ENCODE results near the gene SETD4.
"Not testable (repeated sequence)": the region's sequence is repeated elsewhere in the genome, so short reads cannot be mapped to it uniquely, and the experiment has no call there.

Gene SETD4, protein sequence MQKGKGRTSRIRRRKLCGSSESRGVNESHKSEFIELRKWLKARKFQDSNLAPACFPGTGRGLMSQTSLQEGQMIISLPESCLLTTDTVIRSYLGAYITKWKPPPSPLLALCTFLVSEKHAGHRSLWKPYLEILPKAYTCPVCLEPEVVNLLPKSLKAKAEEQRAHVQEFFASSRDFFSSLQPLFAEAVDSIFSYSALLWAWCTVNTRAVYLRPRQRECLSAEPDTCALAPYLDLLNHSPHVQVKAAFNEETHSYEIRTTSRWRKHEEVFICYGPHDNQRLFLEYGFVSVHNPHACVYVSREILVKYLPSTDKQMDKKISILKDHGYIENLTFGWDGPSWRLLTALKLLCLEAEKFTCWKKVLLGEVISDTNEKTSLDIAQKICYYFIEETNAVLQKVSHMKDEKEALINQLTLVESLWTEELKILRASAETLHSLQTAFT

GRCh38 chr21:36060159-36060921 is at the start of gene SETD4:
Gene SETD4 (minus strand): TSS chr21:36060526. CDS start chr21:36058888, 1,638 bp downstream.
- DNase-seq: peak; percentile 88 to 97 (median 94)

- DNase-seq: no peak
Observed at GRCh38 chr21:36109868-36110267, 49.5 kb upstream of the SETD4 start.

- DNase-seq: no peak
Observed at GRCh38 chr21:36105327-36105842, 45.1 kb upstream of the SETD4 start.

DNA sequence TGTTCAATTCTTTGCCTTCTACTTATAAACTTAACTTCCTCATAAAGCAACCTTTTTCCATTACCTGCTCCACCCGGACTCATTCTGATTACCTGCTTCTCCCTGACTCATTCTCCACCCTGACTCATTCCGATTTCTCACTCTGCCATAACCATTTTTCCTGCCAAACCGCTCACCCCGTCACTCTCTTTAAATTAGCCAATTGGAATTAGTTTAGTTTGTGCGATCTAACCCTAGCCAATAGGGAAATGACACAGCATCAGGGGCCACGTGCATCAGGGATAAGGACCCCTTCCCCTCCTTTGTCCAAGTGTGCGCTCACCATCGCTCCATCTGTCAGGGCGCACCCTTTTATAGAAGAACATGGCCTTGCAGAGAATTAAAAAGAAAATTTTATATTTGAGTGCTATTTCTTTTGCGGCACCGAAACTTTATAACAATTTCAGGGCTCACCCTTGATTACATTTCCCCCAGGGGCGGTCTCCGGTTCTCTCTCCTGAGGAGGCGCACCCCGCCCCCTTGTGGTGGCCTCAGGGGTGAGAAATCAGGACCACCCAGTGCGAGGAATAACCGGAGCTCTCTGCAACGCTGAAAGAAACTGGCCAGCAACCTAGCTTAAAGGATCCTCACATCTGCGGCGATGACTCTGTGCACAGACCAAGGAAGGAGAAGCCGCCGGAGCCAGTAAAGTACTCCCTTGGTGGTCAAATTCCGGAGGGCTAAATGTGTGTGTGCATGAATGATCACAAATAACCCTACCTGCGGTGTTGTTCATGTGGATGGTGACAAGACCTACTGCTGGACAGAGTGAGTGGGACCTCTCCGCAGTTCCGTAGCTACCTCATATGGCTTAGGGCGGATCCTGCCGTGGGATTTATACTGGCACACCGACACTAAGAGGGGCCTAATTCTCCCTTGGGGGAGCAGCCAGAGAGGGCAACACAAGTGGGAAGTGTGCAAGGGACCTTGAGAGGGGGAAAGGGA is 44.3 kb upstream of the SETD4 start:
- peak; percentile 22 to 64 (median 45) for DNase-seq

DNA sequence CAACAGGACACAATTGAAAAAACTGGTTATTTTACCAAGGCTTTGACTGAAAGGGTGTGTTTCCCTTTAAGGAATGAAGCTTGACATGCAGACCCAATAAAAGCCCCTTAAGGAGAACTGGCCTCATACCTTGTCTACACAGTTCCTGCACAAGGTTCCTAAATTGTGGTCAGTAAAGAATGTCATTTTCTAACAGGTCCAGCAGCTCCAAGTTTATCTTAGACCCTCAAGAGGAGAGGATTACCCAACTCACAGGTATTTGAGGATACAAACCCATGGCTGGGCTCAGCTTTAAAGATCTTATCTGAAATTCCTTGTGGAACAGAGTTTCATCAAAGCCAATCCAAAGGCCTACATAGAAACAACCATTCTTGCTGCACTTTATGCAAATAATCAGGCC is 43.1 kb upstream of the SETD4 start:
- no peak for DNase-seq

GRCh38 chr21:36100971-36101641 is 40.8 kb upstream of the SETD4 start:
- DNase-seq: no peak

GRCh38 chr21:36099695-36100211 is 39.4 kb upstream of the SETD4 start:
- DNase-seq: not testable (repeated sequence)

DNA sequence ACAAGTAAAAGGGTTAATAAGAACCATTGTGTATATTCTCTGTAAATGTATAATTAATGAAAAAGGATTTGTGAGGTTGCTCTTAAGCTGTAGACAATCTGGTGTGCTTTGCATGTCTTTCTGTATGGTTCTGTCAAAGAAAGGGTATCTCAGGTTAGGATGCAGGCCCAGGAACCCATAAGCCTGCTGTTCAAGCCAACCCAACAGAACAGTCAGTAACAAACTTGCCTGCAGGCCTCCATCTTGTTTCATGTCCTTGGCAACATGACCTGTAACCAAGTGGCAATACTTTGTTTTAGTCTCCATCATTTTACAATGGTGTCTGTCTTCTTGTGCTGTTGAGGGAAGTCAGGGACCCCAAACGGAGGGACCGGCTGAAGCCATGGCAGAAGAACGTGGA is 38.7 kb upstream of the SETD4 start:
- DNase-seq: no peak

DNA sequence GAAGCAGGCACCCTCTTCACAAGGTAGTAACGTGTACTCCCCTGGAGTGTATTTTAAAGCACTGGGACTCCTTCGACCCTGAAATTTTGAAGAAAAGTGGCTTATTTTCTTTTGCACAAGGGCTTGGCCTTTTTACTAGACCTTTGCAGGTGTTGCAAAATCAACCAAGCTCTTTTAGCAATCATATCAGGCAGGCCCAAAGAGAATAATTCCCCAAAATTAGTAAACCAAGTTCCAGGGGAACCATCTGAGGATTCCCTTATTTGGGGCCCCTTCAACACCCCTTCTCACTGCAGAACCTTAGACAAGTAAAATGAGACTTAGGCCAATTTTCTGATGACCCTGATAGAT is 37.8 kb upstream of the SETD4 start:
- DNase-seq: no peak

DNA sequence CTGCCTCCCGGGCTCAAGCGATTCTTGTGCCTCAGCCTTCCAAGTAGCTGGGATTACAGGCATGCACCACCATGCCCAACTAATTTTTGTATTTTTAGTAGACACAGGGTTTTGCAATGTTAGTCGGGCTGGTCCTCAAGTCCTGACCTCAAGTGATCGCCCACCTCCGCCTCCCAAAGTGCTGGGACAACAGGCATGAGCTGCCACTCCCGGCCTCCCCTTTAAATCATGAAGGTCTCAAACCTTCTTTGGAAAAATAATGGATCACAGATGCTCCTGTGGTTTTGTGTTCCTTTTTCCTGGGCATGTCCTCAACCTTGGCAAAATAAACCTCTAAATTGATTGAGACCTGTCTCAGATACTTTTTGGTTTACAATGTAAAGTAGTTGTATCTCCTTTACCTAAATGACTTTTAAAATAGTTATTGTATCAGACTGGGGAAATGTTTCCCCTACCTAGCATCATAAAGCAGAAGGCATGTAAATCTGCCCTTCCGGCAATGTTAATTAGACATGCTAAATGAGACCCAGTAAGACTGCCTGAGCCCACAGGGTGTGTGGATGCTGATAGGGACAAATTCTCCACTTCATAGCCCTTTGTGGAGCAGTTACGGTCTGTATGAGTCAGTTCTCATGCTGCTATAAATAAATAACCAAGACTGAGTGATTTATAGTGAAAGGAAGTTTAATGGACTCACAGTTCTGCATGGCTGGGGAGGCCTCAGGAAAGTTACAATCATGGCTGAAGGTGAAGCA is 37.3 kb upstream of the SETD4 start:
- no peak for DNase-seq

- DNase-seq: no peak
Observed at GRCh38 chr21:36096398-36097290, 36.3 kb upstream of the SETD4 start.

- no peak for DNase-seq
Observed at GRCh38 chr21:36093512-36093911, 33.2 kb upstream of the SETD4 start.

GRCh38 chr21:36092681-36093080 is 32.4 kb upstream of the SETD4 start:
- DNase-seq: no peak

DNA sequence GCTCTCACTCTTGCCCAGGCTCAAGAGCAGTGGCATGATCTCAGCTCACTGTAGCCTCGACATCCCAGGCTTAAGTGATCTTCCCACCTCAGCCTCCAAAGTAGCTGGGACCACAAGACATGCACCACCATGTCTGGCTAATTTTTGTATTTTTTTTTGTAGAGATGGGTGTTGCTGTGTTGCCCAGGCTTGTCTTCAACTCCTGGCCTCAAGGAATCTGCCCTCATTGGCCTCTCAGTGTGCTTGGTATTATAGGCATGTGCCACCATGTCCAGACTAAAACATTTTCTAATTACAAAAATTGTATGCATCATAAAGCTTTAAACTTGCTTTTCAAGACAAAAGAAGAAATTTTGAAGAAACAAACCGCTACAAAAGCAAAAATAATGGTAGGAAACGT is 29.6 kb upstream of the SETD4 start:
- no peak for DNase-seq

GRCh38 chr21:36087362-36088138 is 27.2 kb upstream of the SETD4 start:
- DNase-seq: no peak

- DNase-seq: no peak
Observed at GRCh38 chr21:36082237-36082664, 21.9 kb upstream of the SETD4 start.

GRCh38 chr21:36080386-36080785 is 20.1 kb upstream of the SETD4 start:
- DNase-seq: no peak

DNA sequence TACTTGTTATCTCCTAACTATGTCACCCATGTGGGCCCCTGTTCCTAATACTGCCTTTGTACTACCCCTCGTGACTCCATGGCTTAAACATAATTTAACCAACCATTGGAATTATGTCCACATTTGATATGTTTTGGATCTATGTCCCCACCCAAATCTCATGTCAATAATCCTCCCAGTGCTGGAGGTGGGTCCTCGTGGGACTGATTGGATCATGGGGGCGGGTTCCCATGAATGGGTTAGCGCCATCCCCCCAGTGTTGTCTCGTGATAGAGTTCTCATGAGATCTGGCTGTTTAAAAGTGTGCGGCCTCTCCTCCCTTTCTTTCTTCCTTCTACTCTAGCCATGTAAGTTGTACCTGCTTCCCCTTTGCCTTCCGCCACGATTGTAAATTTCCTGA is 19.3 kb upstream of the SETD4 start:
- DNase-seq: no peak

DNA sequence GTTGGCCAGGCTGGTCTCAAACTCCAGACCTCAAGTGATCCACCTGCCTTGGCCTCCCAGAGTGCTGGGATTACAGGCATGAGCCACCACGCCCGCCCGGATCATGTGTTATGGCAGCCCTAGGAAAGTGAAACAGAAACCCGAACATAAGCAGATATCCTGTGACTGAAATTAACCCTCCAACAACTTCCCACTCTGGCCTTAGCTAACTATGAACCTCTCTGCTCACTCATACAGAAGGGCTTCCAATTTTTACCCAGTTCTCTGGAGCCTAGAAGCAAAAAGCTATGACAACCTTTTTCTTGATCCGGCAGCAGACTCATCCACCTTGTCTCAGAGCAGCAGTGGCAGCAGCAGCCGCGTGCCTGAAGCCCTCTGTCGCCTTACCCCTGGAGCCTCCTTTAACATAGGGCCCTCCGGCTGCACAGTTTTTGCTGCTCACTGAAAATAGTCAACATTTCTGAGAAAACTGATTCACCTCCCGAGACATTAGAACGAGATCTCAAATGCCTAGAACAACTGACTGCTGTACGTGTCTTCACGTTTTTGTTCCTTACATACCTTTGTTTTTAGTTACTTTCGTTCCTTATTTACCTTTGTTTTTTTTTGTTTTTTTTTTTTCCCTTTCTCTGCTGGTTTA is 18.8 kb upstream of the SETD4 start:
- DNase-seq: peak in 3 of 6 experiments; percentile 18 to 65 (median 19)

Data from stimulated activated naive CD4-positive, alpha-beta T cell (primary cell).